Pancreas (tissue), 10 donors: Measurements from ENCODE around the gene SCUBE3. TPM values are rescaled to one million over a fixed set of nuclear protein-coding genes. Genes with fewer than 3 reads are reported as not detected.

Experiments used
- ATAC-seq, 4 donors: fragments of 200-7000 bp; cut with Tn5 transposase; one replicate each; pipeline versions ENCODE4 v1.8.0 to v1.9.1; 2020; ENCODE audit warnings: mild to moderate bottlenecking in 4 of 4, moderate library complexity in 4 of 4
- DNase-seq, 6 donors: peaks; one replicate each; pipeline ENCODE4 v3.0.0-alpha.2; 2020
- FAIRE-seq: peaks from 2 replicates; lab custom pipeline; 2012; peaks lifted over from hg19 to GRCh38; lab: Jason Lieb, UNC
- H3K27ac ChIP-seq, 4 donors: fragments of 200-600 bp; sonication (generic); 1 replicate in 3 of 4; 2 replicates in 1 of 4; pipeline versions ENCODE4 v1.5.0 to v1.8.0; 2020
- H3K27me3 ChIP-seq, 4 donors: fragments of 200-600 bp; one replicate each; pipeline ENCODE4 v1.8.0; 2021
- H3K36me3 ChIP-seq, 3 donors: fragments of 200-600 bp; sonication (generic) in 1 of 3; one replicate each; pipeline versions ENCODE4 v1.5.0 to v1.8.0; 2020 to 2021
- H3K4me1 ChIP-seq, 3 donors: fragments of 200-600 bp; one replicate each; pipeline ENCODE4 v1.8.0; 2021
- H3K4me3 ChIP-seq, 4 donors: fragments of 200-600 bp; sonication (generic) in 2 of 4; one replicate each; pipeline versions ENCODE4 v1.5.0 to v1.8.0; 2020 to 2021
- H3K9me3 ChIP-seq, 4 donors: fragments of 200-600 bp; one replicate each; pipeline ENCODE4 v1.8.0; 2021
- CTCF ChIP-seq, 4 donors: fragments of 200-600 bp; sonication (generic) in 3 of 4; IDR thresholded peaks; one replicate each; pipeline versions ENCODE4 v1.5.0 to v1.8.0; 2021; ENCODE audit warnings: antibody characterized with exemption in 4 of 4
- WGBS, 2 donors: extraction: QIAGEN DNeasy Blood & Tissue Kit; methylation state at CpG; one replicate each; pipeline ENCODE4 v1.1.7; 2013; 5-methylcytosine and 5-hydroxymethylcytosine counted together
- intact Hi-C, 3 donors: fragments of 100-400 bp; cut with DNase I; formaldehyde crosslinking; loops; one replicate each; pipeline versions ENCODE4 v1.11.1 to v1.14.2; 2022
- polyA plus RNA-seq, 2 donors: library from polyadenylated mRNA; stranded (reverse); fragments of 200-250 nt; gene quantifications; one replicate each; pipeline ENCODE4 v1.2.3, GENCODE V29; 2013
- total RNA-seq, 6 donors: library from RNA; stranded (reverse); fragmentation: NEBNext Ultra II Directional in 4 of 6; extraction: Animal tissue kit (Norgen Biotek cat#: 25700) in 4 of 6; gene quantifications; one replicate each; pipeline versions ENCODE4 v1.2.1 to v1.2.4, GENCODE V29; 2021 to 2023
- donor health status: healthy with polysubstance abuse.
- donor health status: DM: no; HTN: no; CAD: no; lungs with moderate emphysema.
- donor health status: DM: no; HTN: no; CAD: no.
- donor health status: control.
- donor health status: control.
- donor health status: Bipolar disorder and iron deficiency.
- donor health status: DM: yes; HTN: yes; CAD: no.
- donor health status: DM: no; HTN: no; CAD: no.
- donor health status: DM: no; HTN: no; CAD: no.
- donor health status: DM: yes; HTN: yes; CAD: no.

Gene SCUBE3
- total and polyA plus RNA-seq, 8 donors = 0.02 to 0.15 (median 0.03) TPM; not detected in 1

- Histone ChIP-seq H3K27me3 (no peaks in the 10 kb centered on the region), H3K36me3 (no peaks in the 10 kb centered on the region), H3K4me3 (no peak overlapping the region), H3K27ac (no peak overlapping the region), H3K9me3 (no peaks in the 10 kb centered on the region), H3K4me1 (no peaks in the 10 kb centered on the region)
- ATAC-seq (no peak), FAIRE-seq (no peak), DNase-seq (no peak)
- TF ChIP-seq CTCF (IDR thresholded peaks at IDR 0.05) = no peak
- WGBS, 2 donors = 63 to 64% methylated on average over 5 of the region's 5 CpGs
- intact Hi-C loops = no loop called here
Observed at GRCh38 chr6:35178932-35179832, 34.6 kb upstream of the SCUBE3 start.

GRCh38 chr6:35179901-35180535, 33.7 kb upstream of the SCUBE3 start:
- DNase-seq (no peak), FAIRE-seq (no peak), ATAC-seq (no peak)
- Histone ChIP-seq H3K4me1 (no peaks in the 10 kb centered on the region), H3K36me3 (no peaks in the 10 kb centered on the region), H3K27ac (no peak overlapping the region), H3K4me3 (no peak overlapping the region), H3K27me3 (no peaks in the 10 kb centered on the region), H3K9me3 (no peaks in the 10 kb centered on the region)
- intact Hi-C loops = no loop called here
- WGBS, 2 donors = 53 to 59% methylated on average over 2 of the region's 2 CpGs
- no peak for TF ChIP-seq CTCF (IDR thresholded peaks at IDR 0.05)

GRCh38 chr6:35181308-35181932, 32.3 kb upstream of the SCUBE3 start:
- peaks cover 0 to 6% (median 0%) of the 10 kb centered on the region in 3 donors for H3K4me1 ChIP-seq
- intact Hi-C loops = no loop called here
- no peak for FAIRE-seq

GRCh38 chr6:35181933-35182612, 31.7 kb upstream of the SCUBE3 start:
- H3K27ac ChIP-seq = no peak overlapping the region
- TF ChIP-seq CTCF (IDR thresholded peaks at IDR 0.05) = no peak
- no peaks in the 10 kb centered on the region for H3K27me3 ChIP-seq
- no peaks in the 10 kb centered on the region for H3K9me3 ChIP-seq
- WGBS, 2 donors = 39 to 45% methylated on average over 44 to 55 of the region's 55 CpGs
- intact Hi-C loops = no loop called here
- DNase-seq = peak in 3 of 6 donors; percentile 22 to 61 (median 60)
- peak in 3 of 4 donors; percentile 45 to 62 (median 57) for ATAC-seq
- no peaks in the 10 kb centered on the region for H3K36me3 ChIP-seq
- no peak for FAIRE-seq
- H3K4me1 ChIP-seq = peaks cover 0 to 6% (median 0%) of the 10 kb centered on the region in 3 donors
- no peak overlapping the region for H3K4me3 ChIP-seq

More at GRCh38 chr6:35181308-35181932, 32.3 kb upstream of the SCUBE3 start:
- Histone ChIP-seq H3K9me3 (no peaks in the 10 kb centered on the region), H3K36me3 (no peaks in the 10 kb centered on the region), H3K27ac (no peak overlapping the region), H3K4me3 (no peak overlapping the region), H3K27me3 (no peaks in the 10 kb centered on the region)
- no peak for TF ChIP-seq CTCF (IDR thresholded peaks at IDR 0.05)
- no peak for DNase-seq
- WGBS, 2 donors = 55 to 63% methylated on average over 5 of the region's 5 CpGs
- ATAC-seq = peak in 1 of 4 donors; percentile 28
